BJ (cell line): ENCODE data around the gene ATL2. TPM values are rescaled to one million over a fixed set of nuclear protein-coding genes. Genes with fewer than 3 reads are reported as not detected.

ENCODE experiments used
- CTCF ChIA-PET: fragments of 350-600 bp; formaldehyde crosslinking; extraction: SDS; loops from one replicate; lab custom pipeline; 2021; ENCODE audit warnings: antibody characterized with exemption, inconsistent platforms; lab: Yijun Ruan, JAX
- POLR2A ChIA-PET: fragments of 300-600 bp; sonication (Branson Sonifier 250); formaldehyde crosslinking; extraction: SDS; loops from one replicate; lab custom pipeline; 2021; ENCODE audit warnings: antibody characterized with exemption; lab: Charles Lee
- DNase-seq: peaks from one replicate; pipeline ENCODE4 v3.0.0-alpha.2; 2011; ENCODE audit warnings: low read depth
- H3K27me3 ChIP-seq: 2 replicates; pipeline ENCODE4 v1.6.0; 2011; ENCODE audit warnings: low read length; ENCODE audit not compliant: control insufficient read depth, insufficient read depth
- H3K36me3 ChIP-seq: 2 replicates; pipeline ENCODE4 v1.5.1; 2011; ENCODE audit warnings: low read length; ENCODE audit not compliant: control insufficient read depth, insufficient read depth
- H3K4me3 ChIP-seq: 2 replicates; pipeline ENCODE4 v1.5.1; 2011; ENCODE audit warnings: low read depth, mild to moderate bottlenecking, control low read depth, low read length
- CTCF ChIP-seq: IDR thresholded peaks from 2 replicates; pipeline ENCODE4 v1.5.1; 2011; ENCODE audit warnings: low read depth, mild to moderate bottlenecking, control low read depth, inconsistent platforms, low read length, moderate library complexity; ENCODE audit not compliant: insufficient read depth
- polyA plus RNA-seq: library from polyadenylated mRNA; depleted of rRNA; stranded (reverse); fragments of >200 nt; gene quantifications from 2 replicates; pipeline ENCODE4 v1.2.3, GENCODE V29; 2011

The ATL2 gene
- polyA plus RNA-seq, 1 experiment: 9.3 TPM

- no peak for DNase-seq
- ChIA-PET POLR2A (no interaction called here), CTCF (interaction anchor here (0.6 to 3.1 kb wide), 37 partner anchors 9 to 721 kb away, joined by 3 to 8 read pairs (median 4); no protein-coding TSS in a partner anchor)
- peak; percentile 72 for TF ChIP-seq CTCF
- Histone ChIP-seq H3K27me3 (no peaks in the 10 kb centered on the region), H3K36me3 (peaks cover 1% of the 10 kb centered on the region; the same call in 1 of the 2 replicates), H3K4me3 (no peak overlapping the region)
Observed at GRCh38 chr2:38315707-38316333, 61.3 kb downstream of the ATL2 start.

GRCh38 chr2:38308821-38309220 lies 68.3 kb downstream of the ATL2 start:
- Histone ChIP-seq H3K27me3 (no peaks in the 10 kb centered on the region), H3K36me3 (peaks cover 1% of the 10 kb centered on the region; the same call in 1 of the 2 replicates), H3K4me3 (no peak overlapping the region)
- POLR2A ChIA-PET: no interaction called here
- CTCF ChIA-PET: interaction anchor here (0.6 kb wide), 1 partner anchor 157 kb away, joined by 3 read pairs; no protein-coding TSS in a partner anchor
- no peak for TF ChIP-seq CTCF
- DNase-seq: no peak

GRCh38 chr2:38301969-38302702 lies 74.9 kb downstream of the ATL2 start:
- no peak for TF ChIP-seq CTCF

GRCh38 chr2:38301340-38301968 lies 75.6 kb downstream of the ATL2 start:
- ChIA-PET CTCF (no interaction called here), POLR2A (no interaction called here)
- H3K27me3 ChIP-seq: no peaks in the 10 kb centered on the region

More at GRCh38 chr2:38301969-38302702, 74.9 kb downstream of the ATL2 start:
- no peak overlapping the region for H3K4me3 ChIP-seq
- H3K27me3 ChIP-seq: no peaks in the 10 kb centered on the region
- peaks cover 4% of the 10 kb centered on the region for H3K36me3 ChIP-seq
- DNase-seq: no peak
- POLR2A ChIA-PET: no interaction called here
- CTCF ChIA-PET: no interaction called here

More at GRCh38 chr2:38301340-38301968, 75.6 kb downstream of the ATL2 start:
- TF ChIP-seq CTCF: no peak
- DNase-seq: no peak
- Histone ChIP-seq H3K36me3 (peaks cover 4% of the 10 kb centered on the region), H3K4me3 (no peak overlapping the region)
